GM12873 (cell line): ENCODE results near the gene POPDC3.

Source experiments
- TF ChIP-seq, protein P1 (sequence below): IDR thresholded peaks from 2 replicates; pipeline ENCODE4 v1.5.1; 2012; ENCODE audit warnings: low read depth, mild to moderate bottlenecking, moderate library complexity, low read length, control low read depth; ENCODE audit not compliant: insufficient read depth; ENCODE audit errors: missing control alignments

POPDC3 gene

DNA sequence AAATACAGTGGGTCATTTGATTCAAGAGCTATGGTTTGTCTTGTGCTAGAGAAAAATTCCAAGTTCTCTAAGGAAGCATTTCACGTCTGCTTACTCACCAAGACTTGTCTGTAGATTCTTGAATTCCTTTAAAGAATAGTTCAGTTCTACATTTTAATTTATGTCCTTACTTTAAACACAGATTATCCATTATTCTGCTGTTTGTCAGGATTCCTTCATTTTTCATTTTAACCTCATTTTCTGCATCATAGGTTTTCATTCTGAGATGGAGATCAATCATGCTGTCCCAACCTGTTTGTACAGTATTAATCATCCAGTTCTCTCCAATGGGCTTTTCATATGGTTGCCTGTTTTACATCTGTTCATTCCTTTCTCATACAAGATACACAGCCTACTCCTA is 24.5 kb upstream of the POPDC3 start:
- TF ChIP-seq, protein P1, sequence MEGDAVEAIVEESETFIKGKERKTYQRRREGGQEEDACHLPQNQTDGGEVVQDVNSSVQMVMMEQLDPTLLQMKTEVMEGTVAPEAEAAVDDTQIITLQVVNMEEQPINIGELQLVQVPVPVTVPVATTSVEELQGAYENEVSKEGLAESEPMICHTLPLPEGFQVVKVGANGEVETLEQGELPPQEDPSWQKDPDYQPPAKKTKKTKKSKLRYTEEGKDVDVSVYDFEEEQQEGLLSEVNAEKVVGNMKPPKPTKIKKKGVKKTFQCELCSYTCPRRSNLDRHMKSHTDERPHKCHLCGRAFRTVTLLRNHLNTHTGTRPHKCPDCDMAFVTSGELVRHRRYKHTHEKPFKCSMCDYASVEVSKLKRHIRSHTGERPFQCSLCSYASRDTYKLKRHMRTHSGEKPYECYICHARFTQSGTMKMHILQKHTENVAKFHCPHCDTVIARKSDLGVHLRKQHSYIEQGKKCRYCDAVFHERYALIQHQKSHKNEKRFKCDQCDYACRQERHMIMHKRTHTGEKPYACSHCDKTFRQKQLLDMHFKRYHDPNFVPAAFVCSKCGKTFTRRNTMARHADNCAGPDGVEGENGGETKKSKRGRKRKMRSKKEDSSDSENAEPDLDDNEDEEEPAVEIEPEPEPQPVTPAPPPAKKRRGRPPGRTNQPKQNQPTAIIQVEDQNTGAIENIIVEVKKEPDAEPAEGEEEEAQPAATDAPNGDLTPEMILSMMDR = no peak

- TF ChIP-seq, protein P1 = no peak
Observed at GRCh38 chr6:105202486-105202885, 22.7 kb upstream of the POPDC3 start.

GRCh38 chr6:105200133-105200730 is 20.4 kb upstream of the POPDC3 start:
- TF ChIP-seq, protein P1 = no peak

GRCh38 chr6:105199711-105200110 is 19.9 kb upstream of the POPDC3 start:
- TF ChIP-seq, protein P1 = no peak

DNA sequence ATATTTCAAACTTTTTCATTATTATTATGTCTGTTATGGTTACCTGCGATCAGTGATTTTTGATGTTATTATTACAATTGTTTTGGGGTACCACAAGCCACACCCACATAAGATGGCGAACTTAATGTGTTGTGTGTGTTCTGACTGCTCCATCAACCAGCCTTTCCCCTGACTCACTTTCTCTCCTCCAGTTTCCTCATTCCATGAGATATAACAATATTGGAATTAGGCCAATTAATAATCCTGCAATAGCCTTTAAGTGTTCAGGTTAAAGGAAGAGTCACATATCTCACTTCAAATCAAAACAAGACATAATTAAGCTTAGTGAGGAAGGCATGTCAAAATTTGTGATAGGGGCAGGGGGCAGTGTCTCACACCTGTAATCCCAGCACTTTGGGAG is 16.3 kb upstream of the POPDC3 start:
- TF ChIP-seq, protein P1 = no peak

GRCh38 chr6:105194591-105194990 is 14.8 kb upstream of the POPDC3 start:
- TF ChIP-seq, protein P1 = no peak

DNA sequence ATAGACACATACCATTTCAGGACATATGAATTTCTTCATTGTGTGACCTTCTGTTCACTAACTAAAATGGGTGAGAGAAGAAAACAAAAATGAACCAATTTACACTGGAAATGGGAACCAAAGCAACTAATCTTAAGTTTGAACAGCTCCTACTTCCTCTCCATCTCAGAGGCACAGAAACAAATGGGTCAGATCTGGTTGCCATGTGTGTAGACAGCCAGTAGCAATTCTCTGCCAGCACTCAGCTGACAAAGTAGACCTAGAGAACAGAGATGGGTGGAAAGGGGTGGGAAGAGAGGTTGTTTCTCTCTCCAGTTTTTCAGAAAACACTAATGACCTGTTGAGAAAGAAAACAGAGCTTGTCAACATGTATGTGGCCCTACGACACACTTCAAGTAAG is 14.3 kb upstream of the POPDC3 start:
- TF ChIP-seq, protein P1 = no peak

- TF ChIP-seq, protein P1 = no peak
Observed at GRCh38 chr6:105193647-105194046, 13.8 kb upstream of the POPDC3 start.
